ENCODE measurements around the gene DISC1.

Gene DISC1

DNA sequence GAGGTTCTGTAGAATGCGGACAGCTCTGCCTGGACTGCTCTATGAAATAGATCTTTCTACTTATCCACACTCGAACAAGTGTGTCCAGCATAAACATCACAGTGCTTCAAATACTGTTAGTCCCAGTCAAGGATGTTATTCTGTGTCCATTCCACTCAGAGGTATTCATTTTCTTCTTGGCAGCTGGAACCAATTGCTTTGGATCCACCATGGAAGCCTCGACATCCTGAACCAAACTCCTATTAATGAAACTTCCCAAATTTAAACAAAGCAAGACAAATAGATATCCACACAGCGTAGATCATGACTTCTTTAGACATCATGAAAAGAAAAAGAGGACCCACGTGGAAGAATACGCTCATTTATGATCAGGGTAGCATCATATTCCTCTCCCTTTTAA lies 95.8 kb downstream of the DISC1 start:
- H3K4me3 ChIP-seq (ENCODE audit: low read length) = no peak overlapping the region
- H2AFZ ChIP-seq (ENCODE audit: low read depth, low read length) = no peak overlapping the region
- no peaks in the 10 kb centered on the region for H3K4me1 ChIP-seq (ENCODE audit: low read length)
- no peaks in the 10 kb centered on the region for H3K79me2 ChIP-seq (ENCODE audit: low read length)
- H4K20me1 ChIP-seq (ENCODE audit: insufficient read depth, low read length) = no peaks in the 10 kb centered on the region
- no peaks in the 10 kb centered on the region for H3K36me3 ChIP-seq (replicated peaks; ENCODE audit: low read depth, low read length)
- H3K27me3 ChIP-seq (ENCODE audit: low read depth, low read length) = peaks cover 46% of the 10 kb centered on the region
- H3K9ac ChIP-seq (ENCODE audit: low read length) = no peak overlapping the region
- H3K4me2 ChIP-seq (ENCODE audit: low read length) = no peak overlapping the region
- no peak overlapping the region for H3K27ac ChIP-seq (ENCODE audit: low read length)
- no peak for TF ChIP-seq EZH2phosphoT487 (IDR thresholded peaks at IDR 0.05; ENCODE audit: low read depth)
- TF ChIP-seq, protein P1, sequence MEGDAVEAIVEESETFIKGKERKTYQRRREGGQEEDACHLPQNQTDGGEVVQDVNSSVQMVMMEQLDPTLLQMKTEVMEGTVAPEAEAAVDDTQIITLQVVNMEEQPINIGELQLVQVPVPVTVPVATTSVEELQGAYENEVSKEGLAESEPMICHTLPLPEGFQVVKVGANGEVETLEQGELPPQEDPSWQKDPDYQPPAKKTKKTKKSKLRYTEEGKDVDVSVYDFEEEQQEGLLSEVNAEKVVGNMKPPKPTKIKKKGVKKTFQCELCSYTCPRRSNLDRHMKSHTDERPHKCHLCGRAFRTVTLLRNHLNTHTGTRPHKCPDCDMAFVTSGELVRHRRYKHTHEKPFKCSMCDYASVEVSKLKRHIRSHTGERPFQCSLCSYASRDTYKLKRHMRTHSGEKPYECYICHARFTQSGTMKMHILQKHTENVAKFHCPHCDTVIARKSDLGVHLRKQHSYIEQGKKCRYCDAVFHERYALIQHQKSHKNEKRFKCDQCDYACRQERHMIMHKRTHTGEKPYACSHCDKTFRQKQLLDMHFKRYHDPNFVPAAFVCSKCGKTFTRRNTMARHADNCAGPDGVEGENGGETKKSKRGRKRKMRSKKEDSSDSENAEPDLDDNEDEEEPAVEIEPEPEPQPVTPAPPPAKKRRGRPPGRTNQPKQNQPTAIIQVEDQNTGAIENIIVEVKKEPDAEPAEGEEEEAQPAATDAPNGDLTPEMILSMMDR (IDR thresholded peaks at IDR 0.05; ENCODE audit: low read depth, low read length) = no peak
- no peaks in the 10 kb centered on the region for H3K9me3 ChIP-seq (ENCODE audit: insufficient read depth, low read length)

DNA sequence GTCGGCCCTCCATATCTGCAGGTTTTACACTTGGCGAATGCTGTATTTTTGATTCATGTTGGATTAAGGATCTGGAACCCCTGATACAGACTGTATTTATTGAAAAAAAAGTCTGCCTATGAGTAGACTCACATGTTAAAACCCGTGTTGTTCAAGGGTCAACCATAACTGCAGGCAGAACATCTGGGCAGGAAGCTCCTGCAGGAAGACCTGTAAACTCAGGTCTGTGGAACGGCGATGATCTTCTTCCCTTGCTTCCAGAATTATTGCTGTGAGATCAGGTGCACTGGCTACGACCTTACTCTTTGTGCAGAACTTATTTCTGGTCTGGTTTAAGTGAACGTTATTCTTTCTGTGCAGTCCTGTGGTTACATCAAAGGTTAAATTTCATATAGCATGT lies 96.6 kb downstream of the DISC1 start:
- Histone ChIP-seq H3K4me2 (ENCODE audit: low read length) (no peak overlapping the region), H3K4me1 (ENCODE audit: low read length) (no peaks in the 10 kb centered on the region), H3K27ac (ENCODE audit: low read length) (no peak overlapping the region), H3K9ac (ENCODE audit: low read length) (no peak overlapping the region), H2AFZ (ENCODE audit: low read depth, low read length) (no peak overlapping the region), H4K20me1 (ENCODE audit: insufficient read depth, low read length) (no peaks in the 10 kb centered on the region), H3K4me3 (ENCODE audit: low read length) (no peak overlapping the region), H3K36me3 (replicated peaks; ENCODE audit: low read depth, low read length) (no peaks in the 10 kb centered on the region), H3K9me3 (ENCODE audit: insufficient read depth, low read length) (no peaks in the 10 kb centered on the region), H3K79me2 (ENCODE audit: low read length) (no peaks in the 10 kb centered on the region), H3K27me3 (ENCODE audit: low read depth, low read length) (peaks cover 46% of the 10 kb centered on the region)
- TF ChIP-seq, protein P1 (IDR thresholded peaks at IDR 0.05; ENCODE audit: low read depth, low read length) = no peak
- no peak for TF ChIP-seq EZH2phosphoT487 (IDR thresholded peaks at IDR 0.05; ENCODE audit: low read depth)

DNA sequence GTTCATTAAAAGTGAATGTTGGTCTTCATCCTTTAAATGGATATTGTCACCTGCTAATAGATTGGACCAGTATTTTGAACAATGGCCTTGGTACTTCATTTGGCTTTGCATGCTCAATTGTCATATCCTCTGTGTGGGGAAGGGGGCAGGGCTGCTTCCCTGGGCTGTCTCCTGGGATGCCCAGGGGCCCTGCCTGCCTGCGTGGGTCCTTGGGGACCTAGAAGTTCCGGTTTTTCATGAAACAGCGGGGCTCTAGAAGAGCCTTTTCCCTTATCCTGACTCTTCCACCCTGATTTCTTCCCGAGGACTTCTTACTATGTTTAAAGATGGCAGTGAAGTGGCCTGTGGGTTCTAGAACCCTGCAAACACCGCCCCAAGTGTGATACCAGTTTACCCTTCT lies 97.5 kb downstream of the DISC1 start:
- H4K20me1 ChIP-seq (ENCODE audit: insufficient read depth, low read length) = no peaks in the 10 kb centered on the region

DNA sequence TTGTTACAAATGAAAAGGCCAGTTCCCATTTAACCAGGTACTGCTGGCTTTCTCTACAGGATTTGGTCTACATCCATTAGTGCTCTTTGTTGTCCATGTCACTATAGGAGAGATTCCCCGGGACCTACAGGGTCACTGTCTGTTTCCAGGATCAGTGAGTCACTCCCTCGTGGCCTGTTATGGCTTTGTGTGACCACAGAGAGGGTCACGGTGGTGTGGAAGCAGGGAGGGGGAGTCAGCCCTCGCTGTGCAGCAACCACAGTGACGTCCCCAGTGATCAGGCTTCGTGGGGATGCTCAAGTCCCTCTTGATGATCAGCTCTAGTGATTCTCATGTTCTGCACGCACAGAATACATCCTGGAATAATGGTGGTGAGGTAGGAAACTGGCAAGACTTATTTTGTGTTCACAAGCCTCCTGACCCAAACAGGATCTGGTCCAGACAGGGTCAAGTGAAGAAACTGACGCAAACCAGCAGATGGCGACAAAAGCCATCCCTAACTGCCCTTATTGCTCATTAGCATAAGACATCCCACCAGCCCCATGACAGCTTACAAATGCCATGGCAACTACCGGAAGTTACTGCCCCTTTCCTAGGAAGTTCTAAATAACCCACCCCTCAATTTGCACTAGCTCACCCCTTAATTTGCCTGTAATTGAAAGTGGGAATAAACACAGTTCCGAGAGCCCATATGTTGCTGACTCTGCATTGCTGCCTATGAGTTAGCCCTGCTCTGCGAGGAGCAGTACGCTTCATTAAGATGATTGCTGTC lies 98.5 kb downstream of the DISC1 start:
- H3K4me1 ChIP-seq (ENCODE audit: low read length) = no peaks in the 10 kb centered on the region
- H4K20me1 ChIP-seq (ENCODE audit: insufficient read depth, low read length) = no peaks in the 10 kb centered on the region
- no peak for TF ChIP-seq EZH2phosphoT487 (IDR thresholded peaks at IDR 0.05; ENCODE audit: low read depth)
- TF ChIP-seq, protein P1 (IDR thresholded peaks at IDR 0.05; ENCODE audit: low read depth, low read length) = peak; percentile 84
- H3K79me2 ChIP-seq (ENCODE audit: low read length) = no peaks in the 10 kb centered on the region
- peak overlapping the region; percentile 62 for H2AFZ ChIP-seq (ENCODE audit: low read depth, low read length)
- no peak overlapping the region for H3K27ac ChIP-seq (ENCODE audit: low read length)
- peak overlapping the region; percentile 17 for H3K4me3 ChIP-seq (ENCODE audit: low read length)
- no peak overlapping the region for H3K9ac ChIP-seq (ENCODE audit: low read length)
- H3K27me3 ChIP-seq (ENCODE audit: low read depth, low read length) = peaks cover 39% of the 10 kb centered on the region
- H3K36me3 ChIP-seq (replicated peaks; ENCODE audit: low read depth, low read length) = no peaks in the 10 kb centered on the region
- H3K4me2 ChIP-seq (ENCODE audit: low read length) = peak overlapping the region; percentile 28
- H3K9me3 ChIP-seq (ENCODE audit: insufficient read depth, low read length) = no peaks in the 10 kb centered on the region

More for the DNA sequence above, 97.5 kb downstream of the DISC1 start:
- no peak for TF ChIP-seq EZH2phosphoT487 (IDR thresholded peaks at IDR 0.05; ENCODE audit: low read depth)
- TF ChIP-seq, protein P1 (IDR thresholded peaks at IDR 0.05; ENCODE audit: low read depth, low read length) = no peak
- no peaks in the 10 kb centered on the region for H3K36me3 ChIP-seq (replicated peaks; ENCODE audit: low read depth, low read length)
- no peaks in the 10 kb centered on the region for H3K9me3 ChIP-seq (ENCODE audit: insufficient read depth, low read length)
- no peak overlapping the region for H3K9ac ChIP-seq (ENCODE audit: low read length)
- no peak overlapping the region for H3K27ac ChIP-seq (ENCODE audit: low read length)
- H3K4me2 ChIP-seq (ENCODE audit: low read length) = no peak overlapping the region
- H3K79me2 ChIP-seq (ENCODE audit: low read length) = no peaks in the 10 kb centered on the region
- peaks cover 45% of the 10 kb centered on the region for H3K27me3 ChIP-seq (ENCODE audit: low read depth, low read length)
- no peaks in the 10 kb centered on the region for H3K4me1 ChIP-seq (ENCODE audit: low read length)
- H2AFZ ChIP-seq (ENCODE audit: low read depth, low read length) = no peak overlapping the region
- H3K4me3 ChIP-seq (ENCODE audit: low read length) = no peak overlapping the region
